ENCODE results near the gene CHRDL2. TPM values are rescaled to one million over a fixed set of nuclear protein-coding genes. Genes with fewer than 3 reads are reported as not detected.
"Not testable (repeated sequence)": the region's sequence is repeated elsewhere in the genome, so short reads cannot be mapped to it uniquely, and the experiment has no call there.

The CHRDL2 gene
- not detected in 2 replicates for total RNA-seq (2014; rRNA removed; shearing (Covaris generic))

GRCh38 chr11:74731301-74732094 lies at the start of gene CHRDL2:
Gene CHRDL2, minus strand, starts transcription at chr11:74731426. Its CDS starts 538 bp downstream, at chr11:74730888.
- DNase-seq (ENCODE audit: low spot score) = no peak

- DNase-seq (ENCODE audit: low spot score) = no peak
Observed at GRCh38 chr11:74780248-74781005, 49.2 kb upstream of the CHRDL2 start.

GRCh38 chr11:74778581-74778980 lies 47.4 kb upstream of the CHRDL2 start:
- no peak for DNase-seq (ENCODE audit: low spot score)

GRCh38 chr11:74777877-74778276 lies 46.7 kb upstream of the CHRDL2 start:
- no peak for DNase-seq (ENCODE audit: low spot score)

- DNase-seq (ENCODE audit: low spot score) = no peak
Observed at GRCh38 chr11:74777038-74777437, 45.8 kb upstream of the CHRDL2 start.

GRCh38 chr11:74776546-74776945 lies 45.3 kb upstream of the CHRDL2 start:
- DNase-seq (ENCODE audit: low spot score) = no peak

- DNase-seq (ENCODE audit: low spot score) = no peak
Observed at GRCh38 chr11:74775762-74776161, 44.5 kb upstream of the CHRDL2 start.

- DNase-seq (ENCODE audit: low spot score) = no peak
Observed at GRCh38 chr11:74773476-74773875, 42.2 kb upstream of the CHRDL2 start.

GRCh38 chr11:74771139-74771538 lies 39.9 kb upstream of the CHRDL2 start:
- DNase-seq (ENCODE audit: low spot score) = no peak

GRCh38 chr11:74770456-74770855 lies 39.2 kb upstream of the CHRDL2 start:
- DNase-seq (ENCODE audit: low spot score) = no peak

GRCh38 chr11:74769055-74769707 lies 38.0 kb upstream of the CHRDL2 start:
- DNase-seq (ENCODE audit: low spot score) = no peak

GRCh38 chr11:74768172-74768651 lies 37.0 kb upstream of the CHRDL2 start:
- not testable (repeated sequence) for DNase-seq (ENCODE audit: low spot score)

- no peak for DNase-seq (ENCODE audit: low spot score)
Observed at GRCh38 chr11:74766905-74767304, 35.7 kb upstream of the CHRDL2 start.

- DNase-seq (ENCODE audit: low spot score) = no peak
Observed at GRCh38 chr11:74756571-74756970, 25.3 kb upstream of the CHRDL2 start.

GRCh38 chr11:74755395-74755995 lies 24.3 kb upstream of the CHRDL2 start:
- DNase-seq (ENCODE audit: low spot score) = no peak

GRCh38 chr11:74754507-74755252 lies 23.5 kb upstream of the CHRDL2 start:
- peak; percentile 66 for DNase-seq (ENCODE audit: low spot score)

GRCh38 chr11:74751303-74751702 lies 20.1 kb upstream of the CHRDL2 start:
- DNase-seq (ENCODE audit: low spot score) = no peak

- DNase-seq (ENCODE audit: low spot score) = not testable (repeated sequence)
Observed at GRCh38 chr11:74750598-74750997, 19.4 kb upstream of the CHRDL2 start.

- no peak for DNase-seq (ENCODE audit: low spot score)
Observed at GRCh38 chr11:74749965-74750296, 18.7 kb upstream of the CHRDL2 start.

- peak; percentile 21 for DNase-seq (ENCODE audit: low spot score)
Observed at GRCh38 chr11:74749127-74749964, 18.1 kb upstream of the CHRDL2 start.

Data from H4 (cell line).